ENCODE measurements around the gene TPST2. TPM values are rescaled to one million over a fixed set of nuclear protein-coding genes. Genes with fewer than 3 reads are reported as not detected.

The TPST2 gene
- total RNA-seq, 1 experiment from 2014 or later = 50.1 TPM

DNA sequence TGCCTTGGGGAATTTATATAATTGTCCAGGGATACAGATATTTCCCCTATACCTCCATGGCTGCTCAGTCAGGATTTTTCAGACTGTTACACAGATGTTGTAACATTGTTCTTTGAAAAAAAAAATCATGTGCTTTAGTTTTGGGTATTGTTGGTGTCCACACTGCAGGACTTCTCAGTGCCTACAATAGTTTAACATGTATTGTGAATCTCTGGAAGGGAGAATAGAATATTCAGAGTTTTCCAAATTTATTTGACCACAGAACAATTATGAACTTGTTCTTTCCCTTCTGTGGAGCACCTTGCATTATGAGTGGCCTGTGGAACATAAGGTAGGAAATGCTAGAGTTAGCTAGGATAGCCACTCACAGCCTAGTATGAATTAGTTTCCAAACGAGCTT, 46.4 kb upstream of the TPST2 start:
- DNase-seq = no peak
- H3T11ph ChIP-seq (ENCODE audit: low read length) = no peak overlapping the region
- no peaks in the 10 kb centered on the region for H4K20me1 ChIP-seq (ENCODE audit: control insufficient read depth, insufficient read depth, insufficient read length)
- TF ChIP-seq, protein P1, sequence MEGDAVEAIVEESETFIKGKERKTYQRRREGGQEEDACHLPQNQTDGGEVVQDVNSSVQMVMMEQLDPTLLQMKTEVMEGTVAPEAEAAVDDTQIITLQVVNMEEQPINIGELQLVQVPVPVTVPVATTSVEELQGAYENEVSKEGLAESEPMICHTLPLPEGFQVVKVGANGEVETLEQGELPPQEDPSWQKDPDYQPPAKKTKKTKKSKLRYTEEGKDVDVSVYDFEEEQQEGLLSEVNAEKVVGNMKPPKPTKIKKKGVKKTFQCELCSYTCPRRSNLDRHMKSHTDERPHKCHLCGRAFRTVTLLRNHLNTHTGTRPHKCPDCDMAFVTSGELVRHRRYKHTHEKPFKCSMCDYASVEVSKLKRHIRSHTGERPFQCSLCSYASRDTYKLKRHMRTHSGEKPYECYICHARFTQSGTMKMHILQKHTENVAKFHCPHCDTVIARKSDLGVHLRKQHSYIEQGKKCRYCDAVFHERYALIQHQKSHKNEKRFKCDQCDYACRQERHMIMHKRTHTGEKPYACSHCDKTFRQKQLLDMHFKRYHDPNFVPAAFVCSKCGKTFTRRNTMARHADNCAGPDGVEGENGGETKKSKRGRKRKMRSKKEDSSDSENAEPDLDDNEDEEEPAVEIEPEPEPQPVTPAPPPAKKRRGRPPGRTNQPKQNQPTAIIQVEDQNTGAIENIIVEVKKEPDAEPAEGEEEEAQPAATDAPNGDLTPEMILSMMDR (conservative IDR thresholded peaks at IDR 0.05) = no peak
- no peak overlapping the region for H4K91ac ChIP-seq (ENCODE audit: insufficient read length, low read depth, low read length)
- no peak overlapping the region for H3K4me2 ChIP-seq (ENCODE audit: insufficient read depth, insufficient read length, low read length)
- no peak overlapping the region for H2BK5ac ChIP-seq (ENCODE audit: insufficient read length, low read length)
- no peak overlapping the region for H2BK120ac ChIP-seq (ENCODE audit: low read depth, low read length, poor library complexity, severe bottlenecking)
- no peak overlapping the region for H3K18ac ChIP-seq (ENCODE audit: insufficient read length, low read depth, low read length)
- no peaks in the 10 kb centered on the region for H3K36me3 Mint-ChIP-seq (ENCODE audit: insufficient read depth in 1 of 3, low read depth in 3 of 3)
- H3K27me3 Mint-ChIP-seq (ENCODE audit: low read depth) = no peaks in the 10 kb centered on the region; the same call in 1 of the 2 replicates
- peaks cover 27 to 29% of the 10 kb centered on the region in 2 experiments for H3K4me1 Mint-ChIP-seq
- no peak overlapping the region for H2BK12ac ChIP-seq (ENCODE audit: insufficient read length, low read depth, low read length)
- H3K79me1 ChIP-seq (ENCODE audit: insufficient read depth, low read depth, low read length, poor library complexity, severe bottlenecking) = no peaks in the 10 kb centered on the region
- no peak overlapping the region for H2AFZ ChIP-seq (ENCODE audit: low read length)
- H2BK20ac ChIP-seq (ENCODE audit: low read depth, low read length, poor library complexity, severe bottlenecking) = no peak overlapping the region
- no peak overlapping the region for H4K5ac ChIP-seq (ENCODE audit: insufficient read length, low read depth, low read length)
- no peak overlapping the region for H3K4ac ChIP-seq (ENCODE audit: low read depth, low read length)
- WGBS (ENCODE audit: extremely low coverage, insufficient read length, low lambda C conversion rate) = no CpG with 5 or more reads among the region's 1 CpG
- no peak overlapping the region for H3K9ac ChIP-seq (ENCODE audit: extremely low read depth, insufficient read length, low read length)
- no peaks in the 10 kb centered on the region for H3K79me2 ChIP-seq (ENCODE audit: insufficient read depth, low read length)
- no peak overlapping the region for H3K23ac ChIP-seq (ENCODE audit: insufficient read length, low read depth, low read length)
- H3K4me3 Mint-ChIP-seq = no peak overlapping the region
- peaks cover 4% of the 10 kb centered on the region; the same call in 1 of the 2 replicates for H3K4me1 ChIP-seq (ENCODE audit: insufficient read depth, low read length)
- H2BK15ac ChIP-seq (ENCODE audit: low read depth, low read length) = no peak overlapping the region
- no peaks in the 10 kb centered on the region for H3K27me3 ChIP-seq (ENCODE audit: insufficient read depth, low read length)
- H3K14ac ChIP-seq (ENCODE audit: insufficient read depth, low read length) = no peak overlapping the region
- H4K8ac ChIP-seq (replicated peaks; ENCODE audit: insufficient read length, low read depth, low read length) = no peak overlapping the region
- no peak overlapping the region for H3K27ac Mint-ChIP-seq
- no peaks in the 10 kb centered on the region for H3K23me2 ChIP-seq (ENCODE audit: insufficient read length, low read depth, low read length, poor library complexity, severe bottlenecking)
- H2AK5ac ChIP-seq (ENCODE audit: insufficient read length, low read length) = no peak overlapping the region
- no peak overlapping the region for H3K56ac ChIP-seq (ENCODE audit: insufficient read length, low read depth, low read length)
- no peaks in the 10 kb centered on the region for H3K9me3 Mint-ChIP-seq
- no peak overlapping the region for H3K27ac ChIP-seq (ENCODE audit: insufficient read length, low read depth, low read length)
- no peaks in the 10 kb centered on the region for H3K9me3 ChIP-seq (ENCODE audit: control insufficient read depth, low read depth, low read length)

All from H9 (cell line).